ENCODE data around the gene ZNF783. TPM values are rescaled to one million over a fixed set of nuclear protein-coding genes. Genes with fewer than 3 reads are reported as not detected.

ZNF783 gene
- total and polyA plus RNA-seq, 2 of the 8 experiments (the other 6 are each of a cell fraction or from before 2014, with no cell fraction given) = 7.3 to 8.2 TPM

GRCh38 chr7:149293338-149293737 is 31.3 kb downstream of the ZNF783 start:
- Histone ChIP-seq H2AFZ (ENCODE audit: low read length) (no peak overlapping the region), H3K9me3 (ENCODE audit: insufficient read depth in 2 of 2, low read depth in 1 of 2, low read length in 1 of 2) (no peaks in the 10 kb centered on the region), H3K23me2 (ENCODE audit: low read depth, low read length) (no peaks in the 10 kb centered on the region), H2BK15ac (ENCODE audit: low read length) (no peak overlapping the region), H3K9ac (replicated peaks in 1 of 4; ENCODE audit: extremely low read depth in 1 of 4, low read depth in 3 of 4, low read length in 3 of 4) (no peak overlapping the region), H3K56ac (replicated peaks; ENCODE audit: insufficient read length, low read depth, low read length) (no peak overlapping the region), H4K5ac (ENCODE audit: insufficient read length, low read depth, low read length) (no peak overlapping the region), H2BK20ac (ENCODE audit: low read length) (no peak overlapping the region), H4K91ac (replicated peaks; ENCODE audit: insufficient read length, low read length) (no peak overlapping the region), H3K4me1 (replicated peaks in 1 of 4; ENCODE audit: control insufficient read depth in 3 of 4, insufficient read depth in 4 of 4, low read length in 3 of 4) (0 out of 7 replicates have a peak, but pooled peaks cover 0 to 2% (median 0%) of the 10 kb centered on the region in 4 experiments), H3K23ac (ENCODE audit: insufficient read length) (no peak overlapping the region), H2BK120ac (replicated peaks; ENCODE audit: low read depth, low read length) (no peak overlapping the region), H3K79me2 (ENCODE audit: control insufficient read depth in 1 of 2, insufficient read depth in 2 of 2, low read length in 2 of 2) (no peaks in the 10 kb centered on the region), H2AK5ac (ENCODE audit: low read depth, low read length) (no peak overlapping the region), H3K27me3 (replicated peaks in 1 of 4; ENCODE audit: control insufficient read depth in 3 of 4, extremely low read depth in 1 of 4, insufficient read depth in 3 of 4, low read length in 3 of 4) (no peaks in the 10 kb centered on the region), H3K14ac (ENCODE audit: insufficient read length) (no peak overlapping the region), H2BK12ac (ENCODE audit: low read depth, low read length) (no peak overlapping the region), H3K36me3 (ENCODE audit: control insufficient read depth in 2 of 4, insufficient read depth in 4 of 4, low read length in 3 of 4) (no peaks in the 10 kb centered on the region), H3K4me3 (ENCODE audit: extremely low read depth in 1 of 4, insufficient read depth in 2 of 4, low read depth in 3 of 4, low read length in 4 of 4) (no peak overlapping the region), H3K79me1 (ENCODE audit: low read depth, low read length) (no peaks in the 10 kb centered on the region), H3K27ac (ENCODE audit: low read depth, low read length) (no peak overlapping the region), H3K4me2 (ENCODE audit: insufficient read depth in 1 of 2, low read depth in 2 of 2, low read length in 2 of 2) (no peak overlapping the region), H3K4ac (replicated peaks; ENCODE audit: insufficient read length, low read depth, low read length) (no peak overlapping the region), H4K8ac (ENCODE audit: extremely low read depth, insufficient read depth, low read length) (no peak overlapping the region), H3K18ac (ENCODE audit: extremely low read depth, low read length) (0 out of 2 replicates have a peak overlapping the region, but pooled peaks have one; percentile 16), H4K20me1 (replicated peaks in 1 of 2; ENCODE audit: control insufficient read depth in 1 of 2, insufficient read depth in 2 of 2, low read length in 2 of 2) (no peaks in the 10 kb centered on the region), H2BK5ac (ENCODE audit: low read depth, low read length) (peak overlapping the region; percentile 35; the same call in 1 of the 2 replicates)
- ChIA-PET CTCF (ENCODE audit: partially characterized antibody) (interaction anchor here (0.9 to 3.6 kb wide), 9 partner anchors 9 to 203 kb away, joined by 3 to 17 read pairs (median 4); partner anchors contain the start of gene ZNF783), POLR2A (ENCODE audit: partially characterized antibody) (interaction anchor here (1.1 kb wide), 1 partner anchor 15 kb away, joined by 3 read pairs; no protein-coding TSS in a partner anchor)
- 87% methylated on average over 9 of the region's 9 CpGs; no CpG with 5 or more reads in 1 of the 2 experiments for WGBS, 2 experiments (ENCODE audit: extremely low coverage in 1 of 2, insufficient coverage in 1 of 2, insufficient read length in 1 of 2, insufficient replicate concordance in 2 of 2, low coverage in 1 of 2, low lambda C conversion rate in 2 of 2, missing lambda C conversion rate in 1 of 2)
- DNase-seq (ENCODE audit: low read depth in 1 of 2, low spot score in 2 of 2) = no peak
- no peak for FAIRE-seq
- 0 out of 4 replicates have a peak, but pooled peaks of 1 of the 3 experiments have one; percentile 7 for TF ChIP-seq CTCF (IDR thresholded peaks at IDR 0.05; ENCODE audit: control extremely low read depth in 1 of 3, insufficient read depth in 1 of 3, low read depth in 1 of 3, low read length in 3 of 3)
- no peak for TF ChIP-seq SRF (IDR thresholded peaks at IDR 0.05; ENCODE audit: low read depth, low read length)

Measured in H1 (cell line).